HEK293 (cell line): ENCODE measurements around the gene ESPNL.
A peak's percentile ranks its signal among the peaks of the same experiment; 100 is the strongest.

ENCODE experiments used
- CTCF ChIA-PET: fragments of 350-600 bp; formaldehyde crosslinking; extraction: SDS; loops from one replicate; lab custom pipeline; 2021; ENCODE audit warnings: antibody characterized with exemption; lab: Yijun Ruan, JAX
- POLR2A ChIA-PET: fragments of 300-600 bp; formaldehyde crosslinking; extraction: SDS; loops from one replicate; lab custom pipeline; 2020; ENCODE audit warnings: antibody characterized with exemption, inconsistent platforms; lab: Yijun Ruan, JAX
- H3K27ac ChIP-seq: fragments of 200-500 bp; sonication (Bioruptor generic); 2 replicates; pipeline ENCODE4 v1.5.1; 2014; ENCODE audit warnings: low read depth, low read length, control low read depth, inconsistent platforms; ENCODE audit errors: extremely low read depth
- H3K36me3 ChIP-seq, 2 experiments: fragments of 200-500 bp in 1 of 2; sonication (Bioruptor generic) in 1 of 2; 1 replicate in 1 of 2; 2 replicates in 1 of 2; pipeline ENCODE4 v1.5.1; 2014 to 2017; ENCODE audit warnings: inconsistent platforms in 2 of 2, low read length in 2 of 2; ENCODE audit not compliant: control insufficient read depth in 2 of 2, insufficient read depth in 1 of 2
- H3K4me1 ChIP-seq: fragments of 200-500 bp; sonication (Bioruptor generic); 2 replicates; pipeline ENCODE4 v1.5.1; 2014; ENCODE audit warnings: mild to moderate bottlenecking, low read length, inconsistent platforms; ENCODE audit not compliant: control insufficient read depth, insufficient read depth
- H3K4me3 ChIP-seq: 2 replicates; pipeline ENCODE4 v1.5.1; 2011; ENCODE audit warnings: low read depth, mild to moderate bottlenecking, control low read depth, low read length, moderate library complexity
- H3K9me3 ChIP-seq: fragments of 200-500 bp; sonication (Bioruptor generic); 2 replicates; pipeline ENCODE4 v1.5.1; 2014; ENCODE audit warnings: low read depth, low read length, inconsistent platforms; ENCODE audit not compliant: control insufficient read depth, insufficient read depth
- BCL11A ChIP-seq: fragments of 450-650 bp; formaldehyde crosslinking; IDR thresholded peaks from 2 replicates; pipeline ENCODE4 v1.5.1; 2016; ENCODE audit warnings: low read depth, missing biosample characterization, missing genetic modification characterization
- KLF9 ChIP-seq: fragments of 450-650 bp; formaldehyde crosslinking; IDR thresholded peaks from 2 replicates; pipeline ENCODE4 v1.5.1; 2016; ENCODE audit warnings: missing biosample characterization, missing genetic modification characterization, low read depth
- MZF1 ChIP-seq: fragments of 450-650 bp; formaldehyde crosslinking; IDR thresholded peaks from 2 replicates; pipeline ENCODE4 v1.5.1; 2017; ENCODE audit warnings: missing biosample characterization, missing genetic modification characterization, borderline replicate concordance
- WT1 ChIP-seq: fragments of 450-650 bp; formaldehyde crosslinking; IDR thresholded peaks from 2 replicates; pipeline ENCODE4 v1.5.1; 2016; ENCODE audit warnings: missing biosample characterization, missing genetic modification characterization
- ZBTB8A ChIP-seq: fragments of 450-650 bp; formaldehyde crosslinking; IDR thresholded peaks from 2 replicates; pipeline ENCODE4 v1.5.1; 2016; ENCODE audit warnings: missing biosample characterization, missing genetic modification characterization
- ZFP3 ChIP-seq: fragments of 450-650 bp; formaldehyde crosslinking; IDR thresholded peaks from 2 replicates; pipeline ENCODE4 v1.5.1; 2016; ENCODE audit warnings: low read depth, missing biosample characterization, missing genetic modification characterization
- ZNF112 ChIP-seq: fragments of 450-650 bp; formaldehyde crosslinking; IDR thresholded peaks from 2 replicates; pipeline ENCODE4 v1.5.0; 2017; ENCODE audit warnings: missing biosample characterization, missing genetic modification characterization
- ZNF121 ChIP-seq: fragments of 450-650 bp; formaldehyde crosslinking; IDR thresholded peaks from 2 replicates; pipeline ENCODE4 v1.5.1; 2016; ENCODE audit warnings: missing biosample characterization, missing genetic modification characterization
- ZNF16 ChIP-seq: fragments of 450-650 bp; formaldehyde crosslinking; IDR thresholded peaks from 2 replicates; pipeline ENCODE4 v1.5.1; 2016; ENCODE audit warnings: low read depth, missing biosample characterization, missing genetic modification characterization
- ZNF169 ChIP-seq: fragments of 450-650 bp; formaldehyde crosslinking; IDR thresholded peaks from 2 replicates; pipeline ENCODE4 v1.5.1; 2016; ENCODE audit warnings: missing biosample characterization, missing genetic modification characterization
- ZNF211 ChIP-seq: fragments of 450-650 bp; formaldehyde crosslinking; IDR thresholded peaks from 2 replicates; pipeline ENCODE4 v1.5.1; 2016; ENCODE audit warnings: low read depth, missing biosample characterization, missing genetic modification characterization
- ZNF366 ChIP-seq: fragments of 450-650 bp; formaldehyde crosslinking; conservative IDR thresholded peaks from 2 replicates; pipeline ENCODE4 v1.5.1; 2016; ENCODE audit warnings: missing biosample characterization, missing genetic modification characterization
- ZNF48 ChIP-seq: fragments of 450-650 bp; formaldehyde crosslinking; IDR thresholded peaks from 2 replicates; pipeline ENCODE4 v1.5.1; 2016; ENCODE audit warnings: missing biosample characterization, missing genetic modification characterization
- ZNF501 ChIP-seq: fragments of 450-650 bp; formaldehyde crosslinking; IDR thresholded peaks from 2 replicates; pipeline ENCODE4 v1.5.1; 2016; ENCODE audit warnings: missing biosample characterization, missing genetic modification characterization
- ZNF585B ChIP-seq: fragments of 450-650 bp; formaldehyde crosslinking; IDR thresholded peaks from 2 replicates; pipeline ENCODE4 v1.5.1; 2016; ENCODE audit warnings: missing biosample characterization, missing genetic modification characterization
- ZNF596 ChIP-seq: fragments of 450-650 bp; IDR thresholded peaks from 2 replicates; pipeline ENCODE4 v1.5.0; 2018; ENCODE audit warnings: missing biosample characterization, mild to moderate bottlenecking, missing genetic modification characterization, moderate library complexity
- ZNF654 ChIP-seq: fragments of 450-650 bp; formaldehyde crosslinking; IDR thresholded peaks from 2 replicates; pipeline ENCODE4 v1.5.1; 2016; ENCODE audit warnings: low read depth, missing biosample characterization, missing genetic modification characterization
- ZNF677 ChIP-seq: fragments of 450-650 bp; IDR thresholded peaks from 2 replicates; pipeline ENCODE4 v1.5.0; 2018; ENCODE audit warnings: missing biosample characterization, mild to moderate bottlenecking, missing genetic modification characterization, moderate library complexity
- ZNF768 ChIP-seq: fragments of 450-650 bp; formaldehyde crosslinking; IDR thresholded peaks from 2 replicates; pipeline ENCODE4 v1.5.1; 2018; ENCODE audit warnings: missing biosample characterization, mild to moderate bottlenecking, missing genetic modification characterization
- ZNF837 ChIP-seq: fragments of 450-650 bp; formaldehyde crosslinking; IDR thresholded peaks from 2 replicates; pipeline ENCODE4 v1.5.1; 2016; ENCODE audit warnings: missing biosample characterization, missing genetic modification characterization
- TF ChIP-seq, protein P1 (sequence below): fragments of 450-650 bp; formaldehyde crosslinking; IDR thresholded peaks from 2 replicates; pipeline ENCODE4 v1.5.1; 2016; ENCODE audit warnings: missing biosample characterization, missing genetic modification characterization, low read depth
- TF ChIP-seq, protein P2 (sequence below): fragments of 450-650 bp; formaldehyde crosslinking; IDR thresholded peaks from 2 replicates; pipeline ENCODE4; 2016; ENCODE audit warnings: missing biosample characterization, missing genetic modification characterization
- TF ChIP-seq, protein P3 (sequence below): fragments of 450-650 bp; formaldehyde crosslinking; IDR thresholded peaks from 2 replicates; pipeline ENCODE4 v1.5.1; 2016; ENCODE audit warnings: missing biosample characterization, missing genetic modification characterization
- TF ChIP-seq, protein P4 (sequence below): fragments of 450-650 bp; formaldehyde crosslinking; IDR thresholded peaks from 2 replicates; pipeline ENCODE4 v1.5.1; 2016; ENCODE audit warnings: missing biosample characterization, missing genetic modification characterization
- TF ChIP-seq, protein P5 (sequence below): fragments of 450-650 bp; formaldehyde crosslinking; optimal IDR thresholded peaks from 2 replicates; pipeline ENCODE3; 2016; ENCODE audit warnings: missing biosample characterization, mild to moderate bottlenecking, missing genetic modification characterization
- TF ChIP-seq, protein P6 (sequence below): fragments of 450-650 bp; formaldehyde crosslinking; IDR thresholded peaks from 2 replicates; pipeline ENCODE4 v1.5.1; 2016; ENCODE audit warnings: missing biosample characterization, missing genetic modification characterization
- TF ChIP-seq, protein P7 (sequence below): fragments of 450-650 bp; formaldehyde crosslinking; IDR thresholded peaks from 2 replicates; pipeline ENCODE4 v1.5.1; 2017; ENCODE audit warnings: missing biosample characterization, missing genetic modification characterization

The ESPNL gene

DNA sequence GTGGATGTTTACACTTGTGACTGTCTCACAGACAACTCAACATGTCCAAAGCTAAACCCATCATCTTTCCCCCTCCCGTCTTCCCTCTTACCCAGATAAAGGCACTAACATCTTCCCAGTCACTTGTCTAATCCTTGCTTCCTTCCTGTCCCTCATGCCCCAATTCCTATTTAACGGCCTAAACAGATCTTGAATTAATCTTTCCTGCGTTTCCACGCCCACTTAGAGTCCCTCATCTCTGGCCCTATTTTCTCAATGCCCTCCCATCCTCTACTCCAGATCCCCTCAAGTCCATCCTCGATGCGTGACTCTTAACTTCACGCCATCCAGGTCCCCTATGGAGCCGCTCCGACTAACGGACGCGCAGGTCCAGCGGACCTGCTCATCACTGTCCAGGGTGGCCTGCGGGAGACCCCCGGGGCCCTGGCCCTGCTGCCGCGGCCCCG, 40.0 kb upstream of the ESPNL start:
- no peaks in the 10 kb centered on the region for H3K4me1 ChIP-seq
- TF ChIP-seq ZNF48 (no peak), ZNF121 (tag by site-specific recombination) (no peak), ZNF211 (tag by site-specific recombination) (no peak), KLF9 (tag by site-specific recombination) (peak; percentile 53; the same call in 1 of the 2 replicates), ZNF169 (tag by site-specific recombination) (no peak), ZNF596 (tag by site-specific recombination) (no peak), ZNF585B (no peak), MZF1 (tag by site-specific recombination) (peak; percentile 20; the same call in 1 of the 2 replicates), ZNF654 (tag by site-specific recombination) (no peak), ZFP3 (no peak), ZNF501 (peak; percentile 67; the same call in 1 of the 2 replicates), ZNF677 (no peak), ZBTB8A (tag by site-specific recombination) (no peak), ZNF112 (tag by site-specific recombination) (no peak), ZNF837 (tag by site-specific recombination) (no peak), ZNF16 (tag by site-specific recombination) (no peak), ZNF366 (tag by site-specific recombination) (peak; percentile 53; the same call in 1 of the 2 replicates), BCL11A (tag by site-specific recombination) (no peak), WT1 (tag by site-specific recombination) (no peak), ZNF768 (no peak)
- TF ChIP-seq, protein P1, sequence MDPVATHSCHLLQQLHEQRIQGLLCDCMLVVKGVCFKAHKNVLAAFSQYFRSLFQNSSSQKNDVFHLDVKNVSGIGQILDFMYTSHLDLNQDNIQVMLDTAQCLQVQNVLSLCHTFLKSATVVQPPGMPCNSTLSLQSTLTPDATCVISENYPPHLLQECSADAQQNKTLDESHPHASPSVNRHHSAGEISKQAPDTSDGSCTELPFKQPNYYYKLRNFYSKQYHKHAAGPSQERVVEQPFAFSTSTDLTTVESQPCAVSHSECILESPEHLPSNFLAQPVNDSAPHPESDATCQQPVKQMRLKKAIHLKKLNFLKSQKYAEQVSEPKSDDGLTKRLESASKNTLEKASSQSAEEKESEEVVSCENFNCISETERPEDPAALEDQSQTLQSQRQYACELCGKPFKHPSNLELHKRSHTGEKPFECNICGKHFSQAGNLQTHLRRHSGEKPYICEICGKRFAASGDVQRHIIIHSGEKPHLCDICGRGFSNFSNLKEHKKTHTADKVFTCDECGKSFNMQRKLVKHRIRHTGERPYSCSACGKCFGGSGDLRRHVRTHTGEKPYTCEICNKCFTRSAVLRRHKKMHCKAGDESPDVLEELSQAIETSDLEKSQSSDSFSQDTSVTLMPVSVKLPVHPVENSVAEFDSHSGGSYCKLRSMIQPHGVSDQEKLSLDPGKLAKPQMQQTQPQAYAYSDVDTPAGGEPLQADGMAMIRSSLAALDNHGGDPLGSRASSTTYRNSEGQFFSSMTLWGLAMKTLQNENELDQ: no peak
- TF ChIP-seq, protein P2, sequence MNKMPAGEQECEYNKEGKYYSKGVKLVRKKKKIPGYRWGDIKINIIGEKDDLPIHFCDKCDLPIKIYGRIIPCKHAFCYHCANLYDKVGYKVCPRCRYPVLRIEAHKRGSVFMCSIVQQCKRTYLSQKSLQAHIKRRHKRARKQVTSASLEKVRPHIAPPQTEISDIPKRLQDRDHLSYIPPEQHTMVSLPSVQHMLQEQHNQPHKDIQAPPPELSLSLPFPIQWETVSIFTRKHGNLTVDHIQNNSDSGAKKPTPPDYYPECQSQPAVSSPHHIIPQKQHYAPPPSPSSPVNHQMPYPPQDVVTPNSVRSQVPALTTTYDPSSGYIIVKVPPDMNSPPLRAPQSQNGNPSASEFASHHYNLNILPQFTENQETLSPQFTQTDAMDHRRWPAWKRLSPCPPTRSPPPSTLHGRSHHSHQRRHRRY (tag by site-specific recombination): no peak
- TF ChIP-seq, protein P3, sequence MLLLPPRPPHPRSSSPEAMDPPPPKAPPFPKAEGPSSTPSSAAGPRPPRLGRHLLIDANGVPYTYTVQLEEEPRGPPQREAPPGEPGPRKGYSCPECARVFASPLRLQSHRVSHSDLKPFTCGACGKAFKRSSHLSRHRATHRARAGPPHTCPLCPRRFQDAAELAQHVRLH (tag by site-specific recombination): no peak
- TF ChIP-seq, protein P4, sequence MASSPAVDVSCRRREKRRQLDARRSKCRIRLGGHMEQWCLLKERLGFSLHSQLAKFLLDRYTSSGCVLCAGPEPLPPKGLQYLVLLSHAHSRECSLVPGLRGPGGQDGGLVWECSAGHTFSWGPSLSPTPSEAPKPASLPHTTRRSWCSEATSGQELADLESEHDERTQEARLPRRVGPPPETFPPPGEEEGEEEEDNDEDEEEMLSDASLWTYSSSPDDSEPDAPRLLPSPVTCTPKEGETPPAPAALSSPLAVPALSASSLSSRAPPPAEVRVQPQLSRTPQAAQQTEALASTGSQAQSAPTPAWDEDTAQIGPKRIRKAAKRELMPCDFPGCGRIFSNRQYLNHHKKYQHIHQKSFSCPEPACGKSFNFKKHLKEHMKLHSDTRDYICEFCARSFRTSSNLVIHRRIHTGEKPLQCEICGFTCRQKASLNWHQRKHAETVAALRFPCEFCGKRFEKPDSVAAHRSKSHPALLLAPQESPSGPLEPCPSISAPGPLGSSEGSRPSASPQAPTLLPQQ (tag by site-specific recombination): no peak; the same call in 1 of the 2 replicates
- TF ChIP-seq, protein P5, sequence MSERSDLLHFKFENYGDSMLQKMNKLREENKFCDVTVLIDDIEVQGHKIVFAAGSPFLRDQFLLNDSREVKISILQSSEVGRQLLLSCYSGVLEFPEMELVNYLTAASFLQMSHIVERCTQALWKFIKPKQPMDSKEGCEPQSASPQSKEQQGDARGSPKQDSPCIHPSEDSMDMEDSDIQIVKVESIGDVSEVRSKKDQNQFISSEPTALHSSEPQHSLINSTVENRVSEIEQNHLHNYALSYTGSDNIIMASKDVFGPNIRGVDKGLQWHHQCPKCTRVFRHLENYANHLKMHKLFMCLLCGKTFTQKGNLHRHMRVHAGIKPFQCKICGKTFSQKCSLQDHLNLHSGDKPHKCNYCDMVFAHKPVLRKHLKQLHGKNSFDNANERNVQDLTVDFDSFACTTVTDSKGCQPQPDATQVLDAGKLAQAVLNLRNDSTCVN (tag by site-specific recombination): no peak
- TF ChIP-seq, protein P6, sequence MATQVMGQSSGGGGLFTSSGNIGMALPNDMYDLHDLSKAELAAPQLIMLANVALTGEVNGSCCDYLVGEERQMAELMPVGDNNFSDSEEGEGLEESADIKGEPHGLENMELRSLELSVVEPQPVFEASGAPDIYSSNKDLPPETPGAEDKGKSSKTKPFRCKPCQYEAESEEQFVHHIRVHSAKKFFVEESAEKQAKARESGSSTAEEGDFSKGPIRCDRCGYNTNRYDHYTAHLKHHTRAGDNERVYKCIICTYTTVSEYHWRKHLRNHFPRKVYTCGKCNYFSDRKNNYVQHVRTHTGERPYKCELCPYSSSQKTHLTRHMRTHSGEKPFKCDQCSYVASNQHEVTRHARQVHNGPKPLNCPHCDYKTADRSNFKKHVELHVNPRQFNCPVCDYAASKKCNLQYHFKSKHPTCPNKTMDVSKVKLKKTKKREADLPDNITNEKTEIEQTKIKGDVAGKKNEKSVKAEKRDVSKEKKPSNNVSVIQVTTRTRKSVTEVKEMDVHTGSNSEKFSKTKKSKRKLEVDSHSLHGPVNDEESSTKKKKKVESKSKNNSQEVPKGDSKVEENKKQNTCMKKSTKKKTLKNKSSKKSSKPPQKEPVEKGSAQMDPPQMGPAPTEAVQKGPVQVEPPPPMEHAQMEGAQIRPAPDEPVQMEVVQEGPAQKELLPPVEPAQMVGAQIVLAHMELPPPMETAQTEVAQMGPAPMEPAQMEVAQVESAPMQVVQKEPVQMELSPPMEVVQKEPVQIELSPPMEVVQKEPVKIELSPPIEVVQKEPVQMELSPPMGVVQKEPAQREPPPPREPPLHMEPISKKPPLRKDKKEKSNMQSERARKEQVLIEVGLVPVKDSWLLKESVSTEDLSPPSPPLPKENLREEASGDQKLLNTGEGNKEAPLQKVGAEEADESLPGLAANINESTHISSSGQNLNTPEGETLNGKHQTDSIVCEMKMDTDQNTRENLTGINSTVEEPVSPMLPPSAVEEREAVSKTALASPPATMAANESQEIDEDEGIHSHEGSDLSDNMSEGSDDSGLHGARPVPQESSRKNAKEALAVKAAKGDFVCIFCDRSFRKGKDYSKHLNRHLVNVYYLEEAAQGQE (tag by site-specific recombination): peak; percentile 57; the same call in 1 of the 2 replicates
- TF ChIP-seq, protein P7, sequence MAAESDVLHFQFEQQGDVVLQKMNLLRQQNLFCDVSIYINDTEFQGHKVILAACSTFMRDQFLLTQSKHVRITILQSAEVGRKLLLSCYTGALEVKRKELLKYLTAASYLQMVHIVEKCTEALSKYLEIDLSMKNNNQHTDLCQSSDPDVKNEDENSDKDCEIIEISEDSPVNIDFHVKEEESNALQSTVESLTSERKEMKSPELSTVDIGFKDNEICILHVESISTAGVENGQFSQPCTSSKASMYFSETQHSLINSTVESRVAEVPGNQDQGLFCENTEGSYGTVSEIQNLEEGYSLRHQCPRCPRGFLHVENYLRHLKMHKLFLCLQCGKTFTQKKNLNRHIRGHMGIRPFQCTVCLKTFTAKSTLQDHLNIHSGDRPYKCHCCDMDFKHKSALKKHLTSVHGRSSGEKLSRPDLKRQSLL: no peak

More for the DNA sequence above, 40.0 kb upstream of the ESPNL start:
- peak overlapping the region; percentile 95 for H3K4me3 ChIP-seq
- peaks cover 3 to 15% of the 10 kb centered on the region in 2 experiments; a peak in 2 of 3 replicates for H3K36me3 ChIP-seq
- H3K9me3 ChIP-seq: no peaks in the 10 kb centered on the region
- peak overlapping the region; percentile 87 for H3K27ac ChIP-seq
- POLR2A ChIA-PET: interaction anchor here (0.8 to 1.9 kb wide), 6 partner anchors 9 to 202 kb away, joined by 3 to 12 read pairs (median 4); no protein-coding TSS in a partner anchor
- CTCF ChIA-PET: interaction anchor here (0.7 to 1.1 kb wide), 2 partner anchors 79 to 196 kb away, joined by 3 read pairs; no protein-coding TSS in a partner anchor
